22Rv1 (cell line): ENCODE results near the gene TUSC7.

Experiments
- ZFX ChIP-seq: fragments of 450-650 bp; IDR thresholded peaks from 2 replicates; pipeline ENCODE4 v1.6.1; 2017; ENCODE audit warnings: antibody characterized with exemption, borderline replicate concordance
- TF ChIP-seq, protein P1 (sequence below): fragments of 450-650 bp; IDR thresholded peaks from 2 replicates; pipeline ENCODE4 v1.5.1; 2017; ENCODE audit warnings: mild to moderate bottlenecking

DNA sequence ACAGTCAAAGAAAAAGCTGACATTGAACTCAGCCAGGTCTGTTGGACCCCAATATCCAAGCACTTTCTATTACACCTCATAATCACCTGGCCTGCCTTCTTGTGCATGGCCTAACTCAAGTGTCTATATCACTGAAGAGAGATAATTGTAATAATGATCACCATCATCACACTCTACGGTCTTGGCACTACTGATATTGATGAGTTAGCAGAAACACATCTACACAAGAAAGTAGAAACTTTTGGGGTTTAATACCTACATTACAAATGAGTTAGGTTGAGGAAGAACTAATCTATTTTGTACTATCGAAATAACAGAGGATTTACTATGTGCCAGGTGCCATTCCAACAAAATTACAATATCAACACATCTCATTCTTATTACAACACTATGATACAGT lies 30.7 kb downstream of the TUSC7 start:
- TF ChIP-seq, protein P1, sequence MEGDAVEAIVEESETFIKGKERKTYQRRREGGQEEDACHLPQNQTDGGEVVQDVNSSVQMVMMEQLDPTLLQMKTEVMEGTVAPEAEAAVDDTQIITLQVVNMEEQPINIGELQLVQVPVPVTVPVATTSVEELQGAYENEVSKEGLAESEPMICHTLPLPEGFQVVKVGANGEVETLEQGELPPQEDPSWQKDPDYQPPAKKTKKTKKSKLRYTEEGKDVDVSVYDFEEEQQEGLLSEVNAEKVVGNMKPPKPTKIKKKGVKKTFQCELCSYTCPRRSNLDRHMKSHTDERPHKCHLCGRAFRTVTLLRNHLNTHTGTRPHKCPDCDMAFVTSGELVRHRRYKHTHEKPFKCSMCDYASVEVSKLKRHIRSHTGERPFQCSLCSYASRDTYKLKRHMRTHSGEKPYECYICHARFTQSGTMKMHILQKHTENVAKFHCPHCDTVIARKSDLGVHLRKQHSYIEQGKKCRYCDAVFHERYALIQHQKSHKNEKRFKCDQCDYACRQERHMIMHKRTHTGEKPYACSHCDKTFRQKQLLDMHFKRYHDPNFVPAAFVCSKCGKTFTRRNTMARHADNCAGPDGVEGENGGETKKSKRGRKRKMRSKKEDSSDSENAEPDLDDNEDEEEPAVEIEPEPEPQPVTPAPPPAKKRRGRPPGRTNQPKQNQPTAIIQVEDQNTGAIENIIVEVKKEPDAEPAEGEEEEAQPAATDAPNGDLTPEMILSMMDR, result no peak
- no peak for TF ChIP-seq ZFX
